Astrocyte (in vitro differentiated cells and primary cell): ENCODE measurements around the gene ZMIZ1. TPM values are rescaled to one million over a fixed set of nuclear protein-coding genes. Genes with fewer than 3 reads are reported as not detected.
A peak's percentile ranks its signal among the peaks of the same experiment; 100 is the strongest.

Experiments
- DNase-seq: peaks from one replicate; pipeline ENCODE4 v3.0.0-alpha.2; 2010; ENCODE audit warnings: low read depth
- FAIRE-seq: peaks from 2 replicates; lab custom pipeline; 2011; peaks lifted over from hg19 to GRCh38; lab: Jason Lieb, UNC
- H2AFZ ChIP-seq: 2 replicates; pipeline ENCODE4 v1.6.0; 2012; ENCODE audit warnings: low read depth, low read length, inconsistent platforms
- H3K27ac ChIP-seq: 2 replicates; pipeline ENCODE4 v1.5.1; 2011; ENCODE audit warnings: low read depth, low read length, inconsistent platforms
- H3K27me3 ChIP-seq: 2 replicates; pipeline ENCODE4 v1.6.0; 2011; ENCODE audit warnings: low read length, inconsistent platforms; ENCODE audit not compliant: insufficient read depth
- H3K36me3 ChIP-seq: 2 replicates; pipeline ENCODE4 v1.5.1; 2011; ENCODE audit warnings: low read length, inconsistent platforms; ENCODE audit not compliant: insufficient read depth
- H3K4me1 ChIP-seq: 2 replicates; pipeline ENCODE4 v1.5.1; 2011; ENCODE audit warnings: low read length, inconsistent platforms; ENCODE audit not compliant: insufficient read depth
- H3K4me2 ChIP-seq: 2 replicates; pipeline ENCODE4 v1.6.0; 2012; ENCODE audit warnings: low read length, inconsistent platforms
- H3K4me3 ChIP-seq: 2 replicates; pipeline ENCODE4 v1.5.1; 2011; ENCODE audit warnings: low read depth, mild to moderate bottlenecking, low read length, inconsistent platforms; ENCODE audit not compliant: insufficient read depth
- H3K79me2 ChIP-seq: 2 replicates; pipeline ENCODE4 v1.6.0; 2012; ENCODE audit warnings: mild to moderate bottlenecking, low read length, inconsistent platforms; ENCODE audit not compliant: insufficient read depth
- H3K9ac ChIP-seq: 2 replicates; pipeline ENCODE4 v1.6.0; 2012; ENCODE audit warnings: mild to moderate bottlenecking, low read length, inconsistent platforms
- H3K9me3 ChIP-seq: 2 replicates; pipeline ENCODE4 v1.5.1; 2012; ENCODE audit warnings: low read depth, mild to moderate bottlenecking, low read length, inconsistent platforms; ENCODE audit not compliant: insufficient read depth
- H4K20me1 ChIP-seq: 2 replicates; pipeline ENCODE4 v1.6.0; 2012; ENCODE audit warnings: low read length, inconsistent platforms; ENCODE audit not compliant: insufficient read depth
- H3K27ac Mint-ChIP-seq: one replicate; pipeline ENCODE4 v1.8.0; 2021; ENCODE audit warnings: mild to moderate bottlenecking, mixed read lengths; ENCODE audit not compliant: unreplicated experiment
- H3K27me3 Mint-ChIP-seq: one replicate; pipeline ENCODE4 v1.8.0; 2021; ENCODE audit warnings: low read depth, mixed read lengths; ENCODE audit not compliant: unreplicated experiment
- H3K36me3 Mint-ChIP-seq: one replicate; pipeline ENCODE4 v1.8.0; 2021; ENCODE audit warnings: low read depth, mixed read lengths; ENCODE audit not compliant: unreplicated experiment
- H3K4me1 Mint-ChIP-seq: one replicate; pipeline ENCODE4 v1.8.0; 2021; ENCODE audit warnings: low read depth, mixed read lengths; ENCODE audit not compliant: unreplicated experiment
- H3K4me3 Mint-ChIP-seq: one replicate; pipeline ENCODE4 v1.8.0; 2021; ENCODE audit warnings: mild to moderate bottlenecking, moderate library complexity, mixed read lengths; ENCODE audit not compliant: unreplicated experiment
- H3K9me3 Mint-ChIP-seq: one replicate; pipeline ENCODE4 v1.8.0; 2021; ENCODE audit warnings: mild to moderate bottlenecking, mixed read lengths; ENCODE audit not compliant: unreplicated experiment
- EZH2 ChIP-seq: IDR thresholded peaks from 2 replicates; pipeline ENCODE4 v1.6.1; 2012; ENCODE audit warnings: mild to moderate bottlenecking, low read length, inconsistent platforms; ENCODE audit not compliant: insufficient read depth
- total RNA-seq: library from RNA; stranded (reverse); gene quantifications from 2 replicates; pipeline ENCODE4 v1.2.1, GENCODE V29; 2021
- TF ChIP-seq, protein P1 (sequence below): IDR thresholded peaks from 2 replicates; pipeline ENCODE4 v1.5.1; 2011; ENCODE audit warnings: low read depth, mild to moderate bottlenecking, inconsistent platforms, low read length, moderate library complexity; ENCODE audit not compliant: insufficient read depth

ZMIZ1 gene
- total RNA-seq, 1 donor from 2014 or later = 45.5 TPM

- Histone ChIP-seq H3K9ac (peak overlapping the region; percentile 9), H3K79me2 (peaks cover 80% of the 10 kb centered on the region), H3K4me3 (no peak overlapping the region), H3K27me3 (no peaks in the 10 kb centered on the region), H3K36me3 (peaks cover 33% of the 10 kb centered on the region), H4K20me1 (peaks cover 90% of the 10 kb centered on the region), H3K27ac (no peak overlapping the region), H2AFZ (no peak overlapping the region), H3K9me3 (no peaks in the 10 kb centered on the region), H3K4me1 (peaks cover 17% of the 10 kb centered on the region), H3K4me2 (no peak overlapping the region)
- Mint-ChIP-seq H3K4me3 (no peak overlapping the region), H3K9me3 (no peaks in the 10 kb centered on the region), H3K27ac (no peak overlapping the region), H3K27me3 (no peaks in the 10 kb centered on the region), H3K36me3 (peaks cover 8% of the 10 kb centered on the region), H3K4me1 (peaks cover 16% of the 10 kb centered on the region)
- TF ChIP-seq, protein P1, sequence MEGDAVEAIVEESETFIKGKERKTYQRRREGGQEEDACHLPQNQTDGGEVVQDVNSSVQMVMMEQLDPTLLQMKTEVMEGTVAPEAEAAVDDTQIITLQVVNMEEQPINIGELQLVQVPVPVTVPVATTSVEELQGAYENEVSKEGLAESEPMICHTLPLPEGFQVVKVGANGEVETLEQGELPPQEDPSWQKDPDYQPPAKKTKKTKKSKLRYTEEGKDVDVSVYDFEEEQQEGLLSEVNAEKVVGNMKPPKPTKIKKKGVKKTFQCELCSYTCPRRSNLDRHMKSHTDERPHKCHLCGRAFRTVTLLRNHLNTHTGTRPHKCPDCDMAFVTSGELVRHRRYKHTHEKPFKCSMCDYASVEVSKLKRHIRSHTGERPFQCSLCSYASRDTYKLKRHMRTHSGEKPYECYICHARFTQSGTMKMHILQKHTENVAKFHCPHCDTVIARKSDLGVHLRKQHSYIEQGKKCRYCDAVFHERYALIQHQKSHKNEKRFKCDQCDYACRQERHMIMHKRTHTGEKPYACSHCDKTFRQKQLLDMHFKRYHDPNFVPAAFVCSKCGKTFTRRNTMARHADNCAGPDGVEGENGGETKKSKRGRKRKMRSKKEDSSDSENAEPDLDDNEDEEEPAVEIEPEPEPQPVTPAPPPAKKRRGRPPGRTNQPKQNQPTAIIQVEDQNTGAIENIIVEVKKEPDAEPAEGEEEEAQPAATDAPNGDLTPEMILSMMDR = no peak
- no peak for TF ChIP-seq EZH2
- no peak for DNase-seq
- no peak for FAIRE-seq
Observed at GRCh38 chr10:79165070-79165778, 96.5 kb downstream of the ZMIZ1 start.

DNA sequence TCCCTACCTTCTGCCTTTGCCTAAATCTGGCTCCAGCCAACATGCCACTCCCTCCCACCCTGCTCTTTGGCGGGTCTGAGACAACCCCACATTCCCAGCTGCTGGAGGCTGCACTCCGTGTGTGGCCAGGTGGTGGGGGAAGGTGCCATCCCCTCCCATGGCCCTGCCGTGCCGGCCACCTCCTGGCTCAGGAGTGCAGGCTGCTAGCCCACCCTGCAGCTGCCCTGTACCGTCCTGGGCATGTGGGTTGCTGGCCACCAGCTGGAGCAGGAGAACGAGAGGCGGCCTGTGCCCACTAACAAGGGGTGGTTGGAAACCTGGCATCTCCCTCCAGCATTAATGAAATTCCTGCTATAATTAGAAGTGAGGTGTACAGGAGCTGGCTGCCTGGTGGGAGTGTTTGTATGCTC lies 97.6 kb downstream of the ZMIZ1 start:
- Histone ChIP-seq H3K27me3 (no peaks in the 10 kb centered on the region), H3K79me2 (peaks cover 76% of the 10 kb centered on the region), H3K4me3 (no peak overlapping the region), H3K27ac (no peak overlapping the region), H3K4me1 (peaks cover 11% of the 10 kb centered on the region), H3K9ac (no peak overlapping the region), H4K20me1 (peaks cover 96% of the 10 kb centered on the region), H2AFZ (no peak overlapping the region), H3K9me3 (no peaks in the 10 kb centered on the region), H3K4me2 (no peak overlapping the region), H3K36me3 (peaks cover 33% of the 10 kb centered on the region)
- peak overlapping the region; percentile 72 for H3K27ac Mint-ChIP-seq
- H3K36me3 Mint-ChIP-seq = peaks cover 8% of the 10 kb centered on the region
- peaks cover 17% of the 10 kb centered on the region for H3K4me1 Mint-ChIP-seq
- DNase-seq = no peak
- H3K4me3 Mint-ChIP-seq = no peak overlapping the region
- H3K27me3 Mint-ChIP-seq = no peaks in the 10 kb centered on the region
- H3K9me3 Mint-ChIP-seq = no peaks in the 10 kb centered on the region
- TF ChIP-seq, protein P1 = no peak
- TF ChIP-seq EZH2 = no peak
- no peak for FAIRE-seq

- Mint-ChIP-seq H3K9me3 (no peaks in the 10 kb centered on the region), H3K4me1 (peaks cover 15% of the 10 kb centered on the region), H3K27ac (no peak overlapping the region), H3K36me3 (peaks cover 9% of the 10 kb centered on the region), H3K4me3 (no peak overlapping the region), H3K27me3 (no peaks in the 10 kb centered on the region)
- no peak for DNase-seq
- H3K4me3 ChIP-seq = no peak overlapping the region
- H2AFZ ChIP-seq = no peak overlapping the region
- TF ChIP-seq EZH2 = no peak
- TF ChIP-seq, protein P1 = no peak
- H3K27me3 ChIP-seq = no peaks in the 10 kb centered on the region
- no peak overlapping the region for H3K27ac ChIP-seq
- H3K36me3 ChIP-seq = peaks cover 33% of the 10 kb centered on the region
- peaks cover 76% of the 10 kb centered on the region for H3K79me2 ChIP-seq
- no peaks in the 10 kb centered on the region for H3K9me3 ChIP-seq
- H3K4me1 ChIP-seq = peaks cover 11% of the 10 kb centered on the region
- no peak for FAIRE-seq
- H3K9ac ChIP-seq = no peak overlapping the region
- H3K4me2 ChIP-seq = no peak overlapping the region
- peaks cover 98% of the 10 kb centered on the region for H4K20me1 ChIP-seq
Observed at GRCh38 chr10:79166741-79167140, 98.0 kb downstream of the ZMIZ1 start.
